RPMI7951 (cell line): ENCODE measurements around the gene KRTAP9-6. TPM values are rescaled to one million over a fixed set of nuclear protein-coding genes. Genes with fewer than 3 reads are reported as not detected.
"Not testable (repeated sequence)": the region's sequence is repeated elsewhere in the genome, so short reads cannot be mapped to it uniquely, and the experiment has no call there.

Source experiments
- DNase-seq: peaks from one replicate; pipeline ENCODE4 v3.0.0-alpha.2; 2012; ENCODE audit warnings: low read depth
- total RNA-seq: library from RNA; depleted of rRNA; stranded (reverse); fragments of >200 nt; shearing (Covaris generic); gene quantifications from 2 replicates; pipeline ENCODE4 v1.2.3, GENCODE V29; 2014

The KRTAP9-6 gene
- total RNA-seq, 1 experiment from 2014 or later = not detected

GRCh38 chr17:41271323-41271722 lies 6.1 kb downstream of the KRTAP9-6 start:
- DNase-seq = not testable (repeated sequence)

- no peak for DNase-seq
These were observed 6.7 kb downstream of the KRTAP9-6 start for GRCh38 chr17:41271858-41272257.

- not testable (repeated sequence) for DNase-seq
These were observed 10.5 kb downstream of the KRTAP9-6 start, which contains the start of gene KRTAP9-7 for GRCh38 chr17:41275648-41276190. Gene KRTAP9-7, plus strand, starts transcription at chr17:41275698. Its CDS starts 0 bp downstream, at chr17:41275698.

GRCh38 chr17:41278176-41278955 lies 13.2 kb downstream of the KRTAP9-6 start:
- peak; percentile 43 for DNase-seq

- DNase-seq = no peak
These were observed 18.9 kb downstream of the KRTAP9-6 start for GRCh38 chr17:41284043-41284442.

GRCh38 chr17:41284546-41284945 lies 19.4 kb downstream of the KRTAP9-6 start:
- no peak for DNase-seq

- DNase-seq = no peak
These were observed 21.9 kb downstream of the KRTAP9-6 start for GRCh38 chr17:41287050-41287449.

GRCh38 chr17:41294016-41294415 lies 28.8 kb downstream of the KRTAP9-6 start:
- DNase-seq = no peak

- DNase-seq = no peak
These were observed 31.7 kb downstream of the KRTAP9-6 start for GRCh38 chr17:41296846-41297245.

- DNase-seq = no peak
These were observed 33.4 kb downstream of the KRTAP9-6 start for GRCh38 chr17:41298458-41299135.

- no peak for DNase-seq
These were observed 36.1 kb downstream of the KRTAP9-6 start for GRCh38 chr17:41301204-41301790.

GRCh38 chr17:41301916-41302901 lies 37.0 kb downstream of the KRTAP9-6 start, which contains the start of gene KRTAP29-1:
Gene KRTAP29-1, minus strand, starts transcription at chr17:41302851. Its CDS starts 0 bp downstream, at chr17:41302851.
- DNase-seq = peak; percentile 40

GRCh38 chr17:41302981-41303380 lies 37.8 kb downstream of the KRTAP9-6 start:
- no peak for DNase-seq

- DNase-seq = no peak
These were observed 38.9 kb downstream of the KRTAP9-6 start for GRCh38 chr17:41304091-41304490.

GRCh38 chr17:41307647-41308046 lies 42.5 kb downstream of the KRTAP9-6 start:
- peak; percentile 52 for DNase-seq

- DNase-seq = peak; percentile 58
These were observed 43.2 kb downstream of the KRTAP9-6 start for GRCh38 chr17:41308251-41308917.

- DNase-seq = no peak
These were observed 43.8 kb downstream of the KRTAP9-6 start, which contains the start of gene KRTAP16-1 for GRCh38 chr17:41308918-41309359. Gene KRTAP16-1, minus strand, starts transcription at chr17:41309309. Its CDS starts 56 bp downstream, at chr17:41309253.

- no peak for DNase-seq
These were observed 45.9 kb downstream of the KRTAP9-6 start for GRCh38 chr17:41311111-41311510.

GRCh38 chr17:41315204-41315794 lies 50.1 kb downstream of the KRTAP9-6 start, which contains the start of gene KRTAP17-1:
Gene KRTAP17-1, minus strand, starts transcription at chr17:41315710. Its CDS starts 60 bp downstream, at chr17:41315650.
- DNase-seq = no peak
